HepG2 (cell line): ENCODE measurements around the gene RBM44.

ENCODE experiments used
- ATF3 ChIP-seq: sonication (generic); formaldehyde crosslinking; IDR thresholded peaks from 2 replicates; pipeline ENCODE4 v1.4.0; 2020; ENCODE audit warnings: missing genetic modification reagents
- EED ChIP-seq: sonication (generic); formaldehyde crosslinking; IDR thresholded peaks from 2 replicates; pipeline ENCODE4 v1.5.0; 2020; ENCODE audit warnings: mild to moderate bottlenecking, missing genetic modification reagents
- JUND ChIP-seq: sonication (generic); formaldehyde crosslinking; IDR thresholded peaks from 2 replicates; pipeline ENCODE4 v1.8.0; 2022; ENCODE audit warnings: mild to moderate bottlenecking, missing genetic modification reagents
- KAT7 ChIP-seq: IDR thresholded peaks from 2 replicates; pipeline ENCODE4 v1.6.1; 2018; ENCODE audit warnings: borderline replicate concordance, missing compliant biosample characterization
- NFE2L2 ChIP-seq: fragments of 150-350 bp; IDR thresholded peaks from 2 replicates; pipeline ENCODE4 v1.6.1; 2014; ENCODE audit warnings: low read length
- TAF1 ChIP-seq: sonication (generic); formaldehyde crosslinking; IDR thresholded peaks from 2 replicates; pipeline ENCODE4 v1.4.0; 2020; ENCODE audit warnings: missing genetic modification reagents
- ZNF138 ChIP-seq: sonication (generic); formaldehyde crosslinking; IDR thresholded peaks from 2 replicates; pipeline ENCODE4 v1.5.0; 2020; ENCODE audit warnings: mild to moderate bottlenecking, low read depth, missing genetic modification reagents
- ZNF639 ChIP-seq: conservative IDR thresholded peaks from 2 replicates; pipeline ENCODE4 v1.6.1; 2018; ENCODE audit warnings: missing genetic modification reagents

GRCh38 chr2:237766340-237766739 is 32.2 kb upstream of the RBM44 start:
- TF ChIP-seq ZNF138 (CRISPR knock-in tag) (no peak), KAT7 (CRISPR knock-in tag) (no peak), ATF3 (CRISPR knock-in tag) (no peak), ZNF639 (no peak), NFE2L2 (no peak), JUND (CRISPR knock-in tag) (no peak), TAF1 (CRISPR knock-in tag) (no peak), EED (CRISPR knock-in tag) (no peak)
